GM21423 (cell line): ENCODE results near the gene KRTAP12-2.
"Not testable (repeated sequence)": the region's sequence is repeated elsewhere in the genome, so short reads cannot be mapped to it uniquely, and the experiment has no call there.

Experiments used
- ATAC-seq: cut with Tn5 transposase; IDR thresholded peaks from one replicate; pipeline ENCODE4 v1.9.1; 2021; ENCODE audit warnings: mild to moderate bottlenecking, moderate library complexity; ENCODE audit not compliant: unreplicated experiment

The KRTAP12-2 gene

GRCh38 chr21:44686000-44686781 is 19.5 kb upstream of the KRTAP12-2 start:
- ATAC-seq, result no peak

GRCh38 chr21:44685050-44685449 is 18.3 kb upstream of the KRTAP12-2 start:
- not testable (repeated sequence) for ATAC-seq

- no peak for ATAC-seq
Measured at GRCh38 chr21:44684483-44684882, 17.8 kb upstream of the KRTAP12-2 start.

- no peak for ATAC-seq
Measured at GRCh38 chr21:44684077-44684476, 17.4 kb upstream of the KRTAP12-2 start.

- no peak for ATAC-seq
Measured at GRCh38 chr21:44682580-44683151, 15.9 kb upstream of the KRTAP12-2 start.

- no peak for ATAC-seq
Measured at GRCh38 chr21:44681861-44682579, 15.3 kb upstream of the KRTAP12-2 start, which contains the start of gene KRTAP12-1. Gene KRTAP12-1 (minus strand): TSS chr21:44682163. CDS start chr21:44682123, 40 bp downstream.

- ATAC-seq, result no peak
Measured at GRCh38 chr21:44681152-44681551, 14.4 kb upstream of the KRTAP12-2 start.

GRCh38 chr21:44677881-44678280 is 11.2 kb upstream of the KRTAP12-2 start:
- ATAC-seq, result no peak

GRCh38 chr21:44671911-44672310 is 5.2 kb upstream of the KRTAP12-2 start:
- ATAC-seq, result no peak

- ATAC-seq, result no peak
Measured at GRCh38 chr21:44670642-44671432, 4.1 kb upstream of the KRTAP12-2 start.

- ATAC-seq, result no peak
Measured at GRCh38 chr21:44667612-44668011, 885 bp upstream of the KRTAP12-2 start.

- ATAC-seq, result no peak
Measured at GRCh38 chr21:44664691-44665090, 2.0 kb downstream of the KRTAP12-2 start.

GRCh38 chr21:44661567-44661966 is 5.2 kb downstream of the KRTAP12-2 start:
- ATAC-seq, result not testable (repeated sequence)

GRCh38 chr21:44658913-44659595 is 7.7 kb downstream of the KRTAP12-2 start:
- no peak for ATAC-seq

- ATAC-seq, result no peak
Measured at GRCh38 chr21:44658541-44658910, 8.2 kb downstream of the KRTAP12-2 start.

GRCh38 chr21:44657635-44658540 is 8.8 kb downstream of the KRTAP12-2 start, which contains the start of gene KRTAP12-3:
Gene KRTAP12-3 (plus strand): TSS chr21:44657932. CDS start chr21:44657980, 48 bp downstream.
- no peak for ATAC-seq

GRCh38 chr21:44656868-44657267 is 9.9 kb downstream of the KRTAP12-2 start:
- no peak for ATAC-seq

GRCh38 chr21:44654576-44655175 is 12.1 kb downstream of the KRTAP12-2 start, which contains the start of gene KRTAP12-4:
Gene KRTAP12-4 (minus strand): TSS chr21:44654659. CDS start chr21:44654614, 45 bp downstream.
- no peak for ATAC-seq
